ENCODE results near the gene ELFN2.

GRCh38 chr22:37388538-37388937 is 38.7 kb downstream of the ELFN2 start:
- TF ChIP-seq CTCF (IDR thresholded peaks at IDR 0.05; ENCODE audit: poor library complexity, severe bottlenecking) (no peak), EZH2 (IDR thresholded peaks at IDR 0.05; ENCODE audit: borderline replicate concordance, insufficient read depth, low read length, poor library complexity, severe bottlenecking) (no peak)

Measured in neural cell (in vitro differentiated cells).